HUDEP-2 (cell line): ENCODE results near the gene WWOX.
A peak's percentile ranks its signal among the peaks of the same experiment; 100 is the strongest.

Source experiments
- DNase-seq, 76 experiments: peaks; one replicate each; lab custom pipeline; 2025; ENCODE audit not compliant: unreplicated experiment in 76 of 76; lab: John Stamatoyannopoulos, UW

The WWOX gene

GRCh38 chr16:78483124-78483992, 383.9 kb downstream of the WWOX start:
- DNase-seq: no peak

GRCh38 chr16:78484509-78485058, 385.1 kb downstream of the WWOX start:
- DNase-seq: no peak

GRCh38 chr16:78485188-78485916, 385.9 kb downstream of the WWOX start:
- no peak for DNase-seq

DNA sequence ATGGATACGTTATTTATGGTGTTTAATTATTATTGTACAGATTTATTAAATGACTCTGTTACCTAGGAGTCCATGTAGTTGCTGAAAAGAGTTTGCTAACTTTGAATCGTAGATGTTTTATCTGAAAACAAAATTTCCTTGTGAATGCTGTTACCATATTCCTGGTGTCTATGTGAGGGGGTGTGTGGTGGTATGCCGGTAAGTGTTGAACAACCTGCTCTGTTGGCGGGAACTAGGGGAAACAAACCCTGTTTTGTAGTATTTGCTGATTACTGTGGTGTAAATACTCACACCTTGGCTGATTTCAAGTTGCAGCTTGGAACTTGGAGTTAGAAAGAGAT, 386.4 kb downstream of the WWOX start:
- no peak for DNase-seq

- DNase-seq: no peak
Observed at GRCh38 chr16:78487471-78487870, 388.0 kb downstream of the WWOX start.

DNA sequence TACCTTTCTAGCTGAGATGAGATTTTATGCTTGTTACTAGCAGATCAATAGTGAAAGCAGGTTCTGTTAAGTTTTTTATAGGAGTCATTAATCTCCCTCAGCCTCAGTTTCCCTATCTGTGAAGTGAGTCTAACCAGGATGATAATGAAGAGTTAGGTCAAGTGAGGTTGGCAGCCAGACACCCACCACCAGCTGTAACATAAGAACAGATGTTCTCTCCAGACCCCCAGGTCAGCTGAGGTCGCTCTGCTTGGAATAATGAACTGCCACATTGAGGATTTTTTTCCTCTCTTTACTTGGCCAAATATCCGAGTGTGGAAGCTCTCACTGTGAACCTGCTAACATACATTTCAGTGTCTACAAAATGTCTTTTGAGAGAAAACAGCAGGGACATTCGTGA, 389.6 kb downstream of the WWOX start:
- DNase-seq: no peak

- DNase-seq: no peak
Observed at GRCh38 chr16:78489631-78490030, 390.2 kb downstream of the WWOX start.

GRCh38 chr16:78490431-78490830, 391.0 kb downstream of the WWOX start:
- no peak for DNase-seq

DNA sequence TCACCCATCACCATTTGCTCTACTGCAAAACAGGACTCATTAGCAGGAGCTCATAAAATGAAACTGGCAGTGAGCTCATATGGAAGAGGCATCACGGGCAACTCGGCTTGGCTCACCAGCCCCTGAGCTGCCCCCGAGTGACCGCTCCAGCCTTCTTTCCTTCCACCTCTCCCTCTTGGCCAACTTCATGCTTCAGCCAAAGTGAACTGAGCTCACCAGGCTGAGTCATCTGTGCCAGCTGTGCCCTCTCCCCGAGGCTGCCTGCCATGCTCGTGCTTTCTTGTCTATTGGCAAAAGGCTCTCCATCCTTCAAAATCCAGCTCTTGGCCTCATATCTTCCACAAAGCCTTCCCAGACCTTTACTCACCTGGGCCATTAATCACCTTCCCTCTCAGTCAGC, 391.4 kb downstream of the WWOX start:
- DNase-seq: no peak

GRCh38 chr16:78493573-78493972, 394.1 kb downstream of the WWOX start:
- DNase-seq: no peak

- DNase-seq: no peak
Observed at GRCh38 chr16:78494105-78494504, 394.7 kb downstream of the WWOX start.

GRCh38 chr16:78494674-78495073, 395.2 kb downstream of the WWOX start:
- no peak for DNase-seq

DNA sequence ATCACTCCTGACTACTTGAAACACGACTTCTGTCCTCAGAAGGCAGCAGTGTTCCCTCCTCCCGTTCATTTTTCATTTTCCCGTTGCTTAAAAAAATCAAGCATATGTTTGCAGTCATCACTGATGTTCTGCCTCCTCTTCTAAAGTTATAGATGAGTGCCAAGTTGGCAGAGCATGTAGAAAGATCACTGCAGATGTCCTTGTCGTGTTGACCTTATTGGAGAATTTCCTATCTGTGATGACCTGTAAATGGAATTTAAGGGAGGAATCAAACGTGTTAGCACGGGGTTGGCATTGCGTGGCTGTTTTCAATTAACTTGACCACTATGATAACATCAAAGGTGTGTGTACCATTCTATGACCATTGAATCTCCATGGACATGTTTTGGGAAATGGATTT, 396.7 kb downstream of the WWOX start:
- DNase-seq: no peak

- DNase-seq: no peak
Observed at GRCh38 chr16:78499399-78499798, 399.9 kb downstream of the WWOX start.

GRCh38 chr16:78500659-78501270, 401.3 kb downstream of the WWOX start:
- no peak for DNase-seq

DNA sequence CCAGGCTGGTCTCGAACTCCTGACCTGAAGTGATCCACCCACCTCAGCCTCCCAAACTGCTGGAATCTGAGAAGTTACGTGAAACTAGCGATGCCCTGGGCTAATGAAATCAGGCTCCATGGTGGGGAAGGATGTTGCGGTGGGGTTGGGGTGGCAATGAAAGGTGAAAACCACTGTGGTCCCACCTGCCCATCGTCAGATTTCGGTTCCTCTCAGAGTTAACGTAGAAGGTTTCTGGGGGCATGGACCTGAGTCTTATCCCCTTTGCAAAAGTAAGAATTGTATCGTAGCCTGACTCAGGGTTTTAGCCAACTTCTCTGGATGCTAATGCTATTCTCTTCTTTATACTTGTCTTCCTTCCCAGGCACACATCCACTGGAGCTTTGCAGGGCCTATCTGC, 402.3 kb downstream of the WWOX start:
- no peak for DNase-seq

GRCh38 chr16:78502812-78503350, 403.4 kb downstream of the WWOX start:
- no peak for DNase-seq

- DNase-seq: peak in 46 of 76 experiments; percentile 1 to 66 (median 28)
Observed at GRCh38 chr16:78503602-78504001, 404.1 kb downstream of the WWOX start.

GRCh38 chr16:78504401-78504851, 405.0 kb downstream of the WWOX start:
- DNase-seq: no peak

DNA sequence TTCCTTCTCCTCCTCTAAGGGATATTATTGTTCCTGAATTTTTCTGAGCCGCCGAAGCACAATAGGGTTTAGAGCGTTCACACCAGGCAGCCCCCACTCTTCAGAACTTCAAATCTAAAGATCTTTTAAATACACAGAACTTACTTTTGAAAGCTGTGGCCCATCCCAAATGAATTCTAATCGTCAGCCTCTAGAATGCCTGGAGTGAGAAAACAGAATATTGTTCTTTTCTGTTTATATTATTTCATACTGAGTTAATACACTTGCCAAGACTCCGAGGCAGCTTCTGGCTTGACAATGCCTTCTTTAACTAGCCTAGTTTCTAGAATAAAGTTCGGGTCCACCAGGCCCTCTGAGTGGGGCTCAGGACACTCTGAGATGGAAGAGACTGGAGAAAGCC, 405.6 kb downstream of the WWOX start:
- no peak for DNase-seq
